AG04449 (cell line): ENCODE data around the gene SORBS1.

Experiments
- CTCF ChIA-PET: fragments of 350-600 bp; formaldehyde crosslinking; extraction: SDS; loops from one replicate; lab custom pipeline; 2021; ENCODE audit warnings: antibody characterized with exemption; lab: Yijun Ruan, JAX
- POLR2A ChIA-PET: fragments of 400-600, 350-600 bp; formaldehyde crosslinking; extraction: SDS; loops from one replicate; lab custom pipeline; 2020; ENCODE audit warnings: antibody characterized with exemption, inconsistent platforms; lab: Yijun Ruan, JAX
- DNase-seq: peaks from one replicate; pipeline ENCODE4 v3.0.0-alpha.2; 2010; ENCODE audit warnings: low read depth, low spot score
- H3K4me3 ChIP-seq: 2 replicates; pipeline ENCODE4 v1.5.1; 2011; ENCODE audit warnings: low read depth, mild to moderate bottlenecking, control low read depth, low read length
- TF ChIP-seq, protein P1 (sequence below): IDR thresholded peaks from one replicate; pipeline ENCODE4 v1.5.1; 2011; ENCODE audit warnings: mild to moderate bottlenecking, moderate library complexity, low read length, control low read depth, inconsistent platforms; ENCODE audit not compliant: insufficient read depth; ENCODE audit errors: missing control alignments

SORBS1 gene

DNA sequence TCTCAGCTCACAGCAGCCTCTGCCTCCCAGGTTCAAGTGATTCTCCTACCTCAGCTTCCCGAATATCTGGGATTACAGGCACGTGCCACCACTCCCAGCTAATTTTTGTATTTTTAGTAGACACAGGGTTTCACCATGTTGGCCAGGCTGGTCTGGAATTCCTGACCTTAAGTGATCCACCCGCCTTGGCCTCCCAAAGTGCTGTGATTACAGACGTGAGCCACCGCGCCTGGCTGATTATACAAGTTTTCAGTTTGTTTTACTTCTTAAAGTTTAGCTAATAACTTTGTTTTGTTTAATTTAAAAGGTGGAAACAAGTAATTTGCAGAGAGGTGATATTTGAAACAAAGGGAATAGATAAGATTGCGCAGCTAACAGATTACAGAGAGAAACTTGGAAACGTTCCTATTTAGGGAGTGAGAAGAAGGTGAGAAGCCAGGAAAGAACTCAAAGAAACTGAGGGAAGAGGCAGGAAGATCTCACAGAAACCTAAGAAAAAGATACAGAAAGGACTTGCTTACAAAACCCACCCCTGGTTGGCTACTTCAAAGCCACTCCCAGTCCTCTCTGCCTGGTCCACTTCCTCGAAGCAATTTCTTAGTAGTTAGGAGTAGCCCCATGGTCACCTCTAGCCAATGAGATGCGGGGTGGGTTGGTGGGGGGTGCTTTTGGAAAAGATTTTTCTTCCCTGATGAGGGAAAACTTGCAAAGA, 255.4 kb downstream of the SORBS1 start:
- DNase-seq = no peak
- ChIA-PET POLR2A (no interaction called here), CTCF (interaction anchor here (1.5 to 1.6 kb wide), 2 partner anchors 8 to 59 kb away, joined by 5 to 7 read pairs; no protein-coding TSS in a partner anchor)
- TF ChIP-seq, protein P1, sequence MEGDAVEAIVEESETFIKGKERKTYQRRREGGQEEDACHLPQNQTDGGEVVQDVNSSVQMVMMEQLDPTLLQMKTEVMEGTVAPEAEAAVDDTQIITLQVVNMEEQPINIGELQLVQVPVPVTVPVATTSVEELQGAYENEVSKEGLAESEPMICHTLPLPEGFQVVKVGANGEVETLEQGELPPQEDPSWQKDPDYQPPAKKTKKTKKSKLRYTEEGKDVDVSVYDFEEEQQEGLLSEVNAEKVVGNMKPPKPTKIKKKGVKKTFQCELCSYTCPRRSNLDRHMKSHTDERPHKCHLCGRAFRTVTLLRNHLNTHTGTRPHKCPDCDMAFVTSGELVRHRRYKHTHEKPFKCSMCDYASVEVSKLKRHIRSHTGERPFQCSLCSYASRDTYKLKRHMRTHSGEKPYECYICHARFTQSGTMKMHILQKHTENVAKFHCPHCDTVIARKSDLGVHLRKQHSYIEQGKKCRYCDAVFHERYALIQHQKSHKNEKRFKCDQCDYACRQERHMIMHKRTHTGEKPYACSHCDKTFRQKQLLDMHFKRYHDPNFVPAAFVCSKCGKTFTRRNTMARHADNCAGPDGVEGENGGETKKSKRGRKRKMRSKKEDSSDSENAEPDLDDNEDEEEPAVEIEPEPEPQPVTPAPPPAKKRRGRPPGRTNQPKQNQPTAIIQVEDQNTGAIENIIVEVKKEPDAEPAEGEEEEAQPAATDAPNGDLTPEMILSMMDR = no peak
- no peak overlapping the region for H3K4me3 ChIP-seq

DNA sequence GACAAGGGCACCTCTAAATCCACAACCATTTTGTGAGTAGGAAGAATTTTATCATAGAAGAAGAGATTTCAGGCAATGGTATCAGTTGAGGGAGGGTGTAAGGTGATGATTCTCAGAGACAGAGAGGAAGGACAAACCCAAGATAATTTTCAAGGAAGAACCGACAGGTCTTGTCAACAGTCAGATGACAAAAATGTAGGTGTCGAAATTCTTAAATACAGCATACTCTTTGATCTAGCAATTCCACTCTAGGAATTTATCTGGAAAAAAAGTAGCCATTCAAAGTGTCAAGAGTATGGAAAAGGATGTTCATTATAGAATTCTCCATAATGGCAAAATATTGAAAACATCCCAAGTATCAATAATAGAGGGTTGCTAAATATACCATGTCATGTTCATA, 256.2 kb downstream of the SORBS1 start:
- no peak for DNase-seq
- ChIA-PET POLR2A (no interaction called here), CTCF (interaction anchor here (1.0 kb wide), 1 partner anchor 62 kb away, joined by 3 read pairs; no protein-coding TSS in a partner anchor)
- H3K4me3 ChIP-seq = no peak overlapping the region
- TF ChIP-seq, protein P1 = no peak

DNA sequence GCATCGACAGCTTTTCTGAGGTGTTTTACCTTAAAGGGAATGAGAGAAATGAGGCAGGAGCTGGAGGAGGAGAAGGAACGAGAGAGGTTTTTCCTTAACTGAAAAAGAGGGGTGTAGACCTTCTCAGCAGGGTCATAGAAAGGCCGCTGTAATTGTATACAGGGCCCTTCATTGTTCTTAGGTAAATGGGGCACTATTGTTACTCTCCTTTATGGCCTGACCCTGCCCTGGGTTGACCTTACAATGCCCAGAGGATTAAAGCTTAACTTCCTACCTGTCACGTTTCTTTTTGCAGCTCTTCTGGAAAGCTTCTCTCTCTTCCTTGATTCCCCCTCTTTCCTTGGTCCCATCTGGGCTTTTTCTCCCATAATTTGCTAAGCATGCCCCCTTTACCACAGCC, 256.7 kb downstream of the SORBS1 start:
- no peak overlapping the region for H3K4me3 ChIP-seq
- CTCF ChIA-PET = interaction anchor here (0.7 to 1.6 kb wide), 3 partner anchors 9 to 61 kb away, joined by 3 to 4 read pairs (median 3); no protein-coding TSS in a partner anchor
- POLR2A ChIA-PET = no interaction called here
- TF ChIP-seq, protein P1 = no peak
- DNase-seq = no peak

DNA sequence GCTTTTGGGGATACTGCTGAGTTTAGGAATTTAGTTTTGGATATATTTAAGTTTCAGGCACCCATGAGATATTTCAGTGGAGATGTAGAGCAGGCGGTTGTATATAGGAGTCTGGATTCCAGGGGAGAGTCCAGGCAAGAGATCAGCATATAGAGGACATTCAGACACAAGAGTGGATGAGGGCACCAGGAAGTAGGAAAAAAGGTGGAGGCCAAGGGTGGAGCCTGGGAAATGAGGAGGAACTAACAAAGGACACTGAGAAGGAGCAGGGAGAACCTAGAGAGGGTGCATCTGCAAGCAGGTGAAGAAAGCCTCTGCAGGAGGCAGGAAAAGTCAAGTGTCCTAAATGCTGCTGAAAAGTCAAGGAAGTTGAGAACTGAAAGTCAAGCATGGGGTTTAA, 257.2 kb downstream of the SORBS1 start:
- CTCF ChIA-PET = interaction anchor here (0.7 to 1.6 kb wide), 3 partner anchors 9 to 61 kb away, joined by 3 to 4 read pairs (median 3); no protein-coding TSS in a partner anchor
- DNase-seq = no peak
- POLR2A ChIA-PET = no interaction called here
- TF ChIP-seq, protein P1 = no peak
- no peak overlapping the region for H3K4me3 ChIP-seq

DNA sequence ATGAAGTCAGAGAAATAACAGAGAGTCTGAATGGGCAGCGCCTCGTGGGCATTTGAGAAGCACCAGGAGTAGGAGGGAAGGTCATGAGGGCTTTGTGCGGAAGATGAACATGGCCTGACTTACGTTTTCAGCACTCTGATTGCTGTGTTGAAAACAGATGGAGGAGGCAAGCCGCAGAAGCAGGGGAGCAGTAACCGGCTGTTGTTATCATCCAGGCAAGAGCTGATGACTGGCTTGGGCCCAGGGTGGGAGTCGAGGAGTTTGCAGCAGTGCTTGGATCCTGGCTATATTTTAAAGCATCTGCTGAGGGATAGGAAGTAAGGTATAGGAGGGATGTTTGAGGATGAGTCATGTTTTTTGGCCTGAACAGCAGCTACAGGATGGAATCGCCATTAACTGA, 257.6 kb downstream of the SORBS1 start:
- TF ChIP-seq, protein P1 = no peak
- ChIA-PET POLR2A (no interaction called here), CTCF (interaction anchor here (0.7 to 1.6 kb wide), 2 partner anchors 8 to 57 kb away, joined by 3 to 4 read pairs; no protein-coding TSS in a partner anchor)
- no peak for DNase-seq
- H3K4me3 ChIP-seq = no peak overlapping the region

DNA sequence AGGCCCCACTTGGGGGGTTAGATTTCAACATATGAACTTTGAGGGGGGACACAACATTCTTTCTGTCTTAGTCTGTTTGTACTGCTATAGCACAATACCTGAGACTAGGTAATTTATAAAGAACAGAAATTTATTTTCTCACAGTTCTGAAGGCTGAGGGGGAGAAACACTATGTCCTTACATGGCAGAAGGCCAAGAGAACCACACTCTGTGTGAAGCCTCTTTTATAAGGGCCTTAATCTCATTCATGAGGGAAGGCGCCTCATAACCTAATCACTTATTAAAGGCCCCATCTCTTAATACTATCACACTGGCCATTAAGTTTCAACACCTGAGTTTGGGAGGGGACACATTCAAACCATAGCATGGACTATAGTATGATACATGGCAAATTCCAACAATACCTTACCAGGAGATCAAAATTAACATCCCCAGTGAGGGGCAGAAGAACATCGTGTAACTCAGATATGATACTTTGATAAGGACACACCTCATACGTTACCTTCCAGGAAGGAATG, 261.1 kb downstream of the SORBS1 start:
- TF ChIP-seq, protein P1 = no peak
- H3K4me3 ChIP-seq = no peak overlapping the region
- ChIA-PET CTCF (no interaction called here), POLR2A (no interaction called here)
- DNase-seq = no peak
